MM.1S (cell line): Measurements from ENCODE around the gene ALKBH7.
"Not testable (repeated sequence)": the region's sequence is repeated elsewhere in the genome, so short reads cannot be mapped to it uniquely, and the experiment has no call there.

ENCODE experiments used
- DNase-seq: peaks from one replicate; pipeline ENCODE4 v3.0.0-alpha.2; 2015
- H2AFZ ChIP-seq: fragments of 300-600 bp; sonication (generic); 2 replicates; pipeline ENCODE4 v1.6.0; 2016; ENCODE audit warnings: antibody characterized with exemption, low read length
- H3F3A ChIP-seq: fragments of 300-600 bp; sonication (generic); 2 replicates; pipeline ENCODE4 v1.6.1; 2016; ENCODE audit warnings: mild to moderate bottlenecking, antibody characterized with exemption, low read length, moderate library complexity, mixed read lengths; ENCODE audit not compliant: insufficient read depth
- H3K27ac ChIP-seq: fragments of 300-600 bp; sonication (generic); 2 replicates; pipeline ENCODE4 v1.5.1; 2016; ENCODE audit warnings: mild to moderate bottlenecking, low read length
- H3K27me3 ChIP-seq: fragments of 300-600 bp; sonication (generic); replicated peaks from 2 replicates; pipeline ENCODE4 v1.6.0; 2016; ENCODE audit warnings: low read length; ENCODE audit not compliant: insufficient read depth
- H3K36me3 ChIP-seq: fragments of 300-600 bp; sonication (generic); replicated peaks from 2 replicates; pipeline ENCODE4 v1.6.1; 2016; ENCODE audit warnings: mild to moderate bottlenecking, low read length, mixed read lengths; ENCODE audit not compliant: insufficient read depth
- H3K4me1 ChIP-seq: fragments of 300-600 bp; sonication (generic); 2 replicates; pipeline ENCODE4 v1.6.1; 2016; ENCODE audit warnings: low read length, mixed read lengths
- H3K4me2 ChIP-seq: fragments of 300-600 bp; sonication (generic); 2 replicates; pipeline ENCODE4 v1.6.0; 2016; ENCODE audit warnings: low read depth, low read length
- H3K4me3 ChIP-seq: fragments of 300-600 bp; sonication (generic); 2 replicates; pipeline ENCODE4 v1.5.1; 2016; ENCODE audit warnings: low read length, mixed read lengths
- H3K79me2 ChIP-seq: fragments of 300-600 bp; sonication (generic); 2 replicates; pipeline ENCODE4 v1.6.1; 2016; ENCODE audit warnings: mixed run types, low read length, mixed read lengths
- H3K9ac ChIP-seq: fragments of 300-600 bp; sonication (generic); 2 replicates; pipeline ENCODE4 v1.6.1; 2016; ENCODE audit warnings: low read length, mixed read lengths
- H3K9me2 ChIP-seq: fragments of 300-600 bp; sonication (generic); replicated peaks from 2 replicates; pipeline ENCODE4 v1.6.1; 2016; ENCODE audit warnings: mild to moderate bottlenecking, low read length, mixed read lengths; ENCODE audit not compliant: insufficient read depth
- H3K9me3 ChIP-seq: fragments of 300-600 bp; sonication (generic); replicated peaks from 2 replicates; pipeline ENCODE4 v1.6.1; 2016; ENCODE audit warnings: mild to moderate bottlenecking, low read length, mixed read lengths; ENCODE audit not compliant: insufficient read depth
- H4K20me1 ChIP-seq: fragments of 300-600 bp; sonication (generic); 2 replicates; pipeline ENCODE4 v1.6.1; 2016; ENCODE audit warnings: mild to moderate bottlenecking, low read length, moderate library complexity, mixed read lengths; ENCODE audit not compliant: insufficient read depth
- CTCF ChIP-seq: fragments of 300-600 bp; sonication (generic); IDR thresholded peaks from 2 replicates; pipeline ENCODE4 v1.5.1; 2016; ENCODE audit warnings: antibody characterized with exemption, low read length, mixed read lengths
- EZH2 ChIP-seq: fragments of 300-600 bp; sonication (generic); optimal IDR thresholded peaks from 2 replicates; pipeline ENCODE3; 2017; ENCODE audit warnings: low read depth, mild to moderate bottlenecking, antibody characterized with exemption, low read length, mixed read lengths
- EZH2phosphoT487 ChIP-seq: fragments of 300-600 bp; sonication (generic); IDR thresholded peaks from 2 replicates; pipeline ENCODE4 v1.6.1; 2018; ENCODE audit warnings: antibody characterized with exemption, low read length

ALKBH7 gene

GRCh38 chr19:6352381-6353165, 20.0 kb upstream of the ALKBH7 start:
- Histone ChIP-seq H4K20me1 (no peaks in the 10 kb centered on the region), H3K9ac (no peak overlapping the region), H3F3A (no peaks in the 10 kb centered on the region), H3K9me2 (no peaks in the 10 kb centered on the region), H3K27me3 (peaks cover 53% of the 10 kb centered on the region), H3K9me3 (no peaks in the 10 kb centered on the region), H3K4me2 (no peak overlapping the region), H3K4me3 (no peak overlapping the region), H3K4me1 (no peaks in the 10 kb centered on the region), H3K27ac (no peak overlapping the region), H3K79me2 (no peaks in the 10 kb centered on the region), H3K36me3 (no peaks in the 10 kb centered on the region), H2AFZ (no peak overlapping the region)
- TF ChIP-seq EZH2 (no peak), CTCF (no peak), EZH2phosphoT487 (no peak)
- DNase-seq, result no peak

DNA sequence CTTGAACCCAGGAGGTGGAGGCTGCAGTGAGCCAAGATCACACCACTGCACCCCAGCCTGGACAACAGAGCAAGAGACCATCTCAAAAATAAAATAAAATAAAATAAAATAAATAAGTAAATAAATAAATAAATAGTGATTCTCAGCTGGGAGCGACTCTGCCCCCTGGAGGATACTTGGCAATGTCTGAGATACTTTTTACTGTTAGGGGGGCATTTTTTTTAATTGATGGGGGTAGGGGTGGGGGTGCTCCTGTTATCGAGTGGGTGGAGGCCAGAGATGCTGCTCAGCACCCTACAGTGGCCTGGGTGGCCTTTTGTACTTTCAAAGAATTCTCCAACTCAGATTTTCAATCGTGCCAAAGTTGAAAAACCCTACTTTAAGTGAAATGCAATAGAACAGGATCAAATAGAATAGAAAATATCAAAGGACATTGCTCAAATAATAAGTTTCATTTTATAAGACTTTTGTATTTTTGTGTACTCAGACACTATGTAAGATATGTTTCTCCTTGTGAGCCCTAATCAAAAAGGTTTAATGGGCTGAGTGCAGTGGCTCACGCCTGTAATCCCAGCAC, 18.4 kb upstream of the ALKBH7 start:
- Histone ChIP-seq H3K27me3 (peaks cover 46% of the 10 kb centered on the region), H3K4me1 (no peaks in the 10 kb centered on the region), H3K4me3 (no peak overlapping the region), H3K27ac (no peak overlapping the region), H3K9ac (no peak overlapping the region), H3K4me2 (no peak overlapping the region), H4K20me1 (no peaks in the 10 kb centered on the region), H3K36me3 (no peaks in the 10 kb centered on the region), H3K9me3 (no peaks in the 10 kb centered on the region), H3K9me2 (no peaks in the 10 kb centered on the region), H2AFZ (no peak overlapping the region), H3K79me2 (no peaks in the 10 kb centered on the region), H3F3A (no peaks in the 10 kb centered on the region)
- no peak for TF ChIP-seq EZH2
- TF ChIP-seq EZH2phosphoT487, result no peak
- peak; percentile 34 for TF ChIP-seq CTCF
- no peak for DNase-seq

GRCh38 chr19:6355321-6356040, 17.1 kb upstream of the ALKBH7 start:
- not testable (repeated sequence) for H3K4me2 ChIP-seq, H3K27ac ChIP-seq, H3K36me3 ChIP-seq, H3K4me3 ChIP-seq, H4K20me1 ChIP-seq, H3F3A ChIP-seq, H3K9ac ChIP-seq, DNase-seq, H3K4me1 ChIP-seq, H3K9me3 ChIP-seq, H3K9me2 ChIP-seq, H2AFZ ChIP-seq, H3K79me2 ChIP-seq
- H3K27me3 ChIP-seq, result peaks cover 48% of the 10 kb centered on the region
